H7 (cell line): Measurements from ENCODE around the gene LILRB4. TPM values are rescaled to one million over a fixed set of nuclear protein-coding genes. Genes with fewer than 3 reads are reported as not detected.
A peak's percentile ranks its signal among the peaks of the same experiment; 100 is the strongest.
"Not testable (repeated sequence)": the region's sequence is repeated elsewhere in the genome, so short reads cannot be mapped to it uniquely, and the experiment has no call there.

Experiments
- DNase-seq: peaks from one replicate; pipeline ENCODE4 v3.0.0; 2012
- H3K27me3 ChIP-seq: 2 replicates; pipeline ENCODE4 v1.6.0; 2011; ENCODE audit warnings: mild to moderate bottlenecking, low read length; ENCODE audit not compliant: control insufficient read depth, insufficient read depth
- H3K36me3 ChIP-seq: replicated peaks from 2 replicates; pipeline ENCODE4 v1.5.1; 2011; ENCODE audit warnings: low read length; ENCODE audit not compliant: control insufficient read depth, insufficient read depth
- H3K4me3 ChIP-seq: 2 replicates; pipeline ENCODE4 v1.5.1; 2011; ENCODE audit warnings: low read depth, mild to moderate bottlenecking, control low read depth, low read length, moderate library complexity; ENCODE audit not compliant: insufficient read depth
- total RNA-seq: library from RNA; depleted of rRNA; stranded (reverse); fragments of >200 nt; shearing (Covaris generic); gene quantifications from 2 replicates; pipeline ENCODE4 v1.2.3, GENCODE V29; 2014

LILRB4 gene
- total RNA-seq, 1 experiment from 2014 or later: not detected

GRCh38 chr19:54661846-54662481 is 821 bp upstream of the LILRB4 start:
- Histone ChIP-seq H3K27me3 (no peaks in the 10 kb centered on the region), H3K36me3 (no peaks in the 10 kb centered on the region), H3K4me3 (no peak overlapping the region)
- no peak for DNase-seq

- no peaks in the 10 kb centered on the region for H3K36me3 ChIP-seq
- no peak for DNase-seq
- no peak overlapping the region for H3K4me3 ChIP-seq
- no peaks in the 10 kb centered on the region for H3K27me3 ChIP-seq
These were observed 2.7 kb downstream of the LILRB4 start for GRCh38 chr19:54665530-54665929.

GRCh38 chr19:54667217-54667616 is 4.4 kb downstream of the LILRB4 start:
- Histone ChIP-seq H3K4me3 (no peak overlapping the region), H3K36me3 (no peaks in the 10 kb centered on the region), H3K27me3 (no peaks in the 10 kb centered on the region)
- DNase-seq: no peak

GRCh38 chr19:54668353-54668752 is 5.6 kb downstream of the LILRB4 start:
- Histone ChIP-seq H3K27me3 (no peaks in the 10 kb centered on the region), H3K36me3 (no peaks in the 10 kb centered on the region)
- DNase-seq: no peak

GRCh38 chr19:54670576-54671357 is 8.0 kb downstream of the LILRB4 start:
- no peak for DNase-seq
- Histone ChIP-seq H3K4me3 (no peak overlapping the region), H3K36me3 (no peaks in the 10 kb centered on the region), H3K27me3 (no peaks in the 10 kb centered on the region)

More at GRCh38 chr19:54668353-54668752, 5.6 kb downstream of the LILRB4 start:
- H3K4me3 ChIP-seq: no peak overlapping the region

DNA sequence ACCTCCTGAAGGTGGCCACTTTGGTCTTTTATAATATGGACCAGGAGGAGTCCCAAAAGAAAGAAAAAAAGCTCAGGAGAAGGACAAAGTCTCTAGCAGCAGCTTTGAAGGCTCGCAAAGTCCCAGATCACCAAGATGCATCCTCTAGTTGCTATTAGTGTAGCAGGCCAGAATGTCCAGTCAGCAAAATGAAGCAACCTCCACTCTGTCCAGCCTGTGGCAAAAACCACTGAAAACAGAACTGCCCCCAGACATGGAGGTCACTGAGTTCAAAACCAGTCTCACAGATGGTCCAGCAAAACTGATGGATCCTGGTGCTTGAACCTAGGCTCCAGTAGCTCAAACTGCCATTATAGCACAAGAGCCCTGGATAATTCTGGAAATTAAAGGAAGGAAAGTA is 10.4 kb downstream of the LILRB4 start:
- no peak for DNase-seq

DNA sequence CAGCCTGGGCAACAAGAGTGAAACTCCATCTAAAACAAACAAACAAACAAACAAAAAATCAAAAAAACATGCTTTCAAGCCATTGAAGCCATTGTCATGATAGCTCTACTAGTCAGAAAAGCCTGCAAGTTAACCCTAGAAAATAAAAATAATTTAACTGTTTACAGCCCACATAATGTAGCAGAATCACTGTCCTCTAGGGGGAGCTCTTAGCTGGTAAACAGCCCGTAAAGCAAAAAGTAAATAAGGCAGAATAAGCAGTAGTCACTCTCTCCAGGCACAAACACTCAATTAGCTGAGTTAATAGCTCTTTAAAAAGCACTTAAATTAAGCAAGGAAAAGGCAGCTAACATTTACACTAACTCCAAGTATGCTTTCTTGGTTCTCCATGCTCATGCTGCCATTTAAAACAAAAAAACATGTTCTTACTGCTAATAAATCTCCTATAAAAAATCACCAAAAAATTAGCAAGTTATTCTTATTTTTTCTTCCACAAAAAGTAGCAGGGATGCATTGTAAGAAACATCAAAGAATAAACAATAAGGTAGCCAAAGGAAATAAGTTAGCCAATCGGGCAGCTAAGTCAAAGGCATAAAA is 11.3 kb downstream of the LILRB4 start:
- Histone ChIP-seq H3K4me3 (no peak overlapping the region), H3K36me3 (no peaks in the 10 kb centered on the region), H3K27me3 (no peaks in the 10 kb centered on the region)
- peak; percentile 37 for DNase-seq

More for the DNA sequence above, 10.4 kb downstream of the LILRB4 start:
- Histone ChIP-seq H3K36me3 (no peaks in the 10 kb centered on the region), H3K27me3 (no peaks in the 10 kb centered on the region), H3K4me3 (no peak overlapping the region)

DNA sequence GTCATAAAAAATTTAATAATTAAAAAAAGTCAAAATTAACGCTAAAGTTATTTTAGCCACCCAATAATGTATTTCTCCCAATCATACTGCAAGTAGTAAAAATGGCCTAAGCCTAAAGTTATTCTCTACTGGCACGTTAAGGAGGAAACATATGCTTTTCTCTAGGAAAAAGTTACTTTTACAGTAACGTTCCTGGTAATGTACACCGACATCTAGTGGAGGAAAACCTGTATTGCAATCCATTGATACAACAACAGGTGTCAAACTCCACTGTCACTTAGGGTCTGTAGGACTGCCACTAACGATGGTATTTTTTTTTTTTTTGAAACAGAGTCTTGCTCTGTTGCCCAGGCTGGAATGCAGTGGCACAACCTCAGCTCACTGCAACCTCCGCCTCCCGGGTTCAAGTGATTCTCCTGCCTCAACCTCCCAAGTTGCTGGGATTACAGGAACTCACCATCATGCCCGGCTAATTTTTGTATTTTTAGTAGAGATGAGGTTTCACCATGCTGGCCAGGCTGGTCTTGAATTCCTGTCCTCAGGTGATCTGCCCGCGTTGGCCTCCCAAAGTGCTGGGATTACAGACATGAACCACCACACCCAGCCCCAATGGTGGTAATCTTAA is 13.5 kb downstream of the LILRB4 start:
- H3K4me3 ChIP-seq, H3K27me3 ChIP-seq, H3K36me3 ChIP-seq: not testable (repeated sequence)
- DNase-seq: peak; percentile 44

DNA sequence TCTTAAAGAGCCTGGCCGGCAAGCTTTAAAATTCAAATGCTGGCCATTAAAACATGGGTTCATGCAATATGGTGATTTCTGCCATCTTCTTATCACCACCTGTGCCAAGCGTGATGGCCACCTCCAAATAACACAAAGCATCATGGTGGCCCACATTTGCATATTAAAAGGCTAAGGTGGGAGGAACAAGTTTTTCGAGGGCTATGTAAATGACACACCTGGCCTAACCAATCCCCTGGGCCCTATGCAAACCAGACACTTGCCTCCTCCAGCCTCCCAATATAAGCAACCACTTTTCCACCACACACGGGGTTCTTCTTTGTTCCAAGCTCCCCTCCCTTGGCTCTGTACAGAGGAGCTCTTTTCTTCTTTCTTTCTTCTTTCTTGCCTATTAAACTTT is 14.4 kb downstream of the LILRB4 start:
- DNase-seq: no peak
- no peaks in the 10 kb centered on the region for H3K27me3 ChIP-seq
- H3K4me3 ChIP-seq: no peak overlapping the region
- H3K36me3 ChIP-seq: no peaks in the 10 kb centered on the region

- not testable (repeated sequence) for H3K4me3 ChIP-seq, H3K27me3 ChIP-seq, DNase-seq, H3K36me3 ChIP-seq
These were observed 18.8 kb downstream of the LILRB4 start for GRCh38 chr19:54681596-54681995.

GRCh38 chr19:54682306-54682856 is 19.6 kb downstream of the LILRB4 start:
- no peak overlapping the region for H3K4me3 ChIP-seq
- no peak for DNase-seq
- no peaks in the 10 kb centered on the region for H3K36me3 ChIP-seq
- H3K27me3 ChIP-seq: no peaks in the 10 kb centered on the region

DNA sequence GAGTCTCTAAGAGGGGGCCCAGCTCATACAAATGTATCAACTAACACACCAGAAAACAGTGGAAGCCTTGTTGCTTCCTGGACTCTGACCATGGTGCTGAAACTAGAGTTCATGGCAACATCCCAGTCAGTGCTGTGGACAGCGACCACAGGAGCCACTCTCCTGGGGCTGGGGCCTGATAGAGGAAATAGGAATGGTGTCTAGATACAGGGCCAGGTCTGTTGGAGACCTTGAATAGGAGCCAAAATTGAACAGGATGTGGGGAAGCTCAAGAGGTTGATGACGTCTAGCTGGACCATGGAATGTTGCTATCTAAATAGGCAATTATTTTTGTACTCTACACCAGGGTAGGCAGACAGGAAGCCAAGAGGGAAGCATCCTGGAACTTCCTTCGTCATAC is 21.7 kb downstream of the LILRB4 start:
- no peaks in the 10 kb centered on the region for H3K27me3 ChIP-seq
- no peaks in the 10 kb centered on the region for H3K36me3 ChIP-seq
- no peak overlapping the region for H3K4me3 ChIP-seq
- DNase-seq: no peak

- Histone ChIP-seq H3K4me3 (no peak overlapping the region), H3K36me3 (no peaks in the 10 kb centered on the region), H3K27me3 (no peaks in the 10 kb centered on the region)
- DNase-seq: no peak
These were observed 29.0 kb downstream of the LILRB4 start for GRCh38 chr19:54691582-54692297.

GRCh38 chr19:54692298-54692615 is 29.5 kb downstream of the LILRB4 start:
- Histone ChIP-seq H3K4me3 (no peak overlapping the region), H3K27me3 (no peaks in the 10 kb centered on the region), H3K36me3 (no peaks in the 10 kb centered on the region)
- no peak for DNase-seq
